Measurements from ENCODE around the gene PCA3.

The PCA3 gene

DNA sequence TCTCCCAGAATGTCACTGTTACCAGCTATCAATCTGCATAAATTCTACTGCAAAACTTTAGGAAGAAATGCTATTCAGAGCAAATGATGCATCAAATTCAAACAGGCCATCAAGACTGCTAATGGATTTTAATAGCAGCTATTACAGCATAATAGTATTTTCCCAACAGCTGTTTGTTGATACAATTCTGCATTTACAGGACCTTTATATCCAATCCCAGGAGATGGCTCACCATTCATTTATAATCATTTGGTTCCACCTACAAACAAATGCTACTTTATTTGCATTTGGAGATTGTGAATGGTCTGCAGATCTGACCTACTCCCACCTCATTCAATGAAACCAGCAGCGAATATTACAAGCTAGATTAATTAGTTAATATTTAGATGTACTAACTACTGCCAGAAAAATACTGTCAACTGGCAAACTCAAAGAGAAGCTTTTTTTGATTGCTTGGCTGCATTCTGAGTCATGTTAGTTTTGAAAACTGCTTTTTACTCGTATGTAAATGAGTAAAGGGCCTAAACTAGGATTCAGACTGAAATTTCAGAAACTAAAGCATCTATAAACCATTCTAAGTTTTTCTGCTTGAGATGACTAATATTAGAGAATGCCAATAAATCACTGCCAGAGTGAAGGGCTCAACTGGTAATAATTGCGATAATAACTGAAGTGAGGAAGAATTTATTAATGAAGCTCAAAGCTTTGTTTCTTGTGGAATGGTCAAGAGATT is 7.1 kb upstream of the PCA3 start:
- no peak for DNase-seq (ENCODE audit: low spot score)

DNA sequence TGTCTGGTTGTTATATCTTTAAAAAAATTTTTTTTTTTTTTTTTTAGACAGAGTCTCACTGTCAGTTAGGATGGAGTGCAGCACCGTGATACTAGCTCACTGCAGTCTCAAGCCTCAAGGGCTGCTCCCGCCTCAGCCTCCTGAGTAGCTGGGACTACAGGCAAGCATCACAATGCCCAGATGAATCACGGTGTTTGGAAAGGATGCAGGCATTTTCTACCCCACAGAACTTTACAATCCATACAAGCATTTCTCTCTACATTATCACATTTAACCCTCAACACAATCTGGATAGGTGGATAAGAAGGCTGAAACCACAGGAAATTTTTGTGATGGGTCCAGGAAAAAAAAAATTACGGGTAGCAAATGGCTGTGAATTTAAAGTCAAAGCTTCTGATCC is 5.8 kb upstream of the PCA3 start:
- DNase-seq (ENCODE audit: low spot score): no peak

DNA sequence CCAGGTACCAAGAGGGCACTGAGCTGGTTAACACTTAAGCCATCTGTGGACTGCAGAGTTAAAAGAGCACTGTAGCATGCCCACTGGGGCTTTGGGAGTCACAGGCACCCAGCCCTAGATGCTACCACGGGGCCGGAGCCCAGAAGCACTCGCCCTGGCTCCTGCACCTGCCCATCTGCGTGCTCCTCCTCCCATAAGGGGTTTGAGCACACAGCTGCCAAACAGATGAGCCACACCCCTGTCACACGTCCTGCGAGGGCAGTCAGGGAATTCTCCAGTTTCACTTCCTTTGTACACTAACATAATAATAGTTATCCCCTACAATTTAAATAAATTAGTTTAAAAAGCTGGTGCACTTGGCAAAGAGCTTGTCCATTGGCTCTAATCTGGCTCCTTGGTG is 4.5 kb upstream of the PCA3 start:
- no peak for DNase-seq (ENCODE audit: low spot score)

DNA sequence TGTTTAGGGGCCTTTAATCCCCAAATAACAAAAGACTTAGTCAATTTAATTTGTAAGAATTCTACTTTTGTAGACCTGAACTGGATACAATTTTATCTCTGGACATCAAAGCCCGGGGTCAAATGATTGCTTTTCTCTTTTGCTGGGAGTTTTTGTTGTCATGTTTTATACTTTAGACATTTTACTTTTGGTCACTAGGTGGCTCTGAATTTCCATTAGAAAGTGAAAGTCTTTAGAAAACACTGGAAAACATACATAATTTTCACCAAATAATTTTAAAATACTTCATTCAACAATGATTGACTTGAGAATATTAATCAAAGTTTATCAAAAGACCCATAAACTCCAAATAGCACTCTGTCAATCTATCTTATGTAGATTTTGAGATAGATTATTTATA is 2.8 kb upstream of the PCA3 start:
- DNase-seq (ENCODE audit: low spot score): no peak

DNA sequence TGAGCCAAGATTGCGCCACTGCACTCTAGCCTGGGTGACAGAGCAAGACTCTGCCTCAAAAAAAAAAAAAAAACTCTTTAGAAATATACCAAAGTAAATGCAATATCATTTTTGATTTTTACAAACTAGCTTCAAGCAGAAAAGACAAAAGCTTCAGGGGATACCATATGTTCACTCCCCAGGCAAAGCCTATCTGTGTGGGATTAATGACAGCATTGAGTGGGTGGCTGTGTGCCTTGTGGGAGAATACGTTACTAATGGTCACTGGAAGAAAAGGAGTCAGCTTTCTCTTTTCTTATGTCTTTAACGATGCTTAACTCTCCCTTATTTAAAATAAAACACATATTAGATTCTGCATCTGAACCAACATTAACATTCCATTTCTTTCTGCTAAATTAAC is 1.9 kb downstream of the PCA3 start:
- peak; percentile 53 for DNase-seq (ENCODE audit: low spot score)

DNA sequence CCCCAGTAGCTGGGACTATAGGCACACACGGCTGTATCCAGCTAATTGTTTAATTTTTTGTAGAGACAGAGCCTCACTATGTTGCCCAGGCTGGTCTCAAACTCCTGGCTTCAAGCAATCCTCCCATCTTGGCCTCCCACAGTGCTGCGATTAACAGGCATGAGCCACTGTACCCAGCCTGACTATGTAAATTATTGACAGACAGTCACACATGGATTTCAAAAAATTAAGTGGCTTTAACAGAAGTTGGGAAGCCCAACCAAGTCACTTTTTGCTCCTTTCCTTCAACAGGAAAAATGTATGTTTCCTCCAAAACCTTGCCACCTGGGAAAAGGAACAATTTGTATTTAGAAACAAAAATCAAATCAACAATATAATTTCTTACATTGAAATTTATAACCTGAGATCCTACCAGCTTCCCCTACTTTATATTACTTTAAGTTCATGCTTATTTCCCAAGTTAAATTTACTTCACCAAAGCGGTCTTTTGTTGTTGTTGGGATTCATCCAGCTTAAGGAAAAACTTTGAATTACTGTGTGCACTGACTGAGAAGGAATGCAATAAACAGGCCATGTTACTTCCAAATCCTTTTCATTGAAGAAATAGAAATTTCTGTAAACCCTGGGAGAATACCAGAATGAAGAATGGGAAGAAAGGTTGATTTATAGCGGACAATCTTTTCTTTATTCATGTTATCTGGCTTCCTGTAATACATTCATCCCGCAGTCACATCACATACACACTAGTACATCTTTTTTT is 8.6 kb downstream of the PCA3 start:
- DNase-seq (ENCODE audit: low spot score): no peak

DNA sequence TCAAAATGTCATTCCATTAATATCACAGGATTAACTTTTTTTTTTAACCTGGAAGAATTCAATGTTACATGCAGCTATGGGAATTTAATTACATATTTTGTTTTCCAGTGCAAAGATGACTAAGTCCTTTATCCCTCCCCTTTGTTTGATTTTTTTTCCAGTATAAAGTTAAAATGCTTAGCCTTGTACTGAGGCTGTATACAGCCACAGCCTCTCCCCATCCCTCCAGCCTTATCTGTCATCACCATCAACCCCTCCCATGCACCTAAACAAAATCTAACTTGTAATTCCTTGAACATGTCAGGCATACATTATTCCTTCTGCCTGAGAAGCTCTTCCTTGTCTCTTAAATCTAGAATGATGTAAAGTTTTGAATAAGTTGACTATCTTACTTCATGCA is 20.6 kb downstream of the PCA3 start:
- DNase-seq (ENCODE audit: low spot score): no peak

DNA sequence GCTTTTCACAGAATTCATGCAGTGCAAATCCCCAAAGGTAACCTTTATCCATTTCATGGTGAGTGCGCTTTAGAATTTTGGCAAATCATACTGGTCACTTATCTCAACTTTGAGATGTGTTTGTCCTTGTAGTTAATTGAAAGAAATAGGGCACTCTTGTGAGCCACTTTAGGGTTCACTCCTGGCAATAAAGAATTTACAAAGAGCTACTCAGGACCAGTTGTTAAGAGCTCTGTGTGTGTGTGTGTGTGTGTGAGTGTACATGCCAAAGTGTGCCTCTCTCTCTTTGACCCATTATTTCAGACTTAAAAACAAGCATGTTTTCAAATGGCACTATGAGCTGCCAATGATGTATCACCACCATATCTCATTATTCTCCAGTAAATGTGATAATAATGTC is 21.3 kb downstream of the PCA3 start:
- no peak for DNase-seq (ENCODE audit: low spot score)

DNA sequence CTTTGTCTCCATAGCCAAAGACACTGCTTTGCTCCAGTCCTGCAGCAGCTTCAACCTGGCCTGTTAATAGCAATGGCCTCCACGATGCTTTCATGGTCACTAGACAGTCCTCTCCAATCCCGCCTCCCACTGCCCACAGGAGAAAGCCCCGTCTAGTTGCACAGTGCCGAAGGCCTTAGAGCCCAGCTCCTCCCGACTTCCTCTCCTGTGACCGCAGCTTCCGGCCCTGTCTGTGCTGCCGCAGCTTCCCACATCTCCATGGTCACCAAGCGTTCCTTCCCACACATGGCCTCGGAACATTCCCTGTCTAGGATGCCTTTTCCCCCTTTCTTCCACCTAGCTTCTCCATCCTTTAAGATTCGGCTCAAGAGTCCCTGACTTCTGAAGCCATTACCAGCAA is 23.4 kb downstream of the PCA3 start:
- DNase-seq (ENCODE audit: low spot score): peak; percentile 25

DNA sequence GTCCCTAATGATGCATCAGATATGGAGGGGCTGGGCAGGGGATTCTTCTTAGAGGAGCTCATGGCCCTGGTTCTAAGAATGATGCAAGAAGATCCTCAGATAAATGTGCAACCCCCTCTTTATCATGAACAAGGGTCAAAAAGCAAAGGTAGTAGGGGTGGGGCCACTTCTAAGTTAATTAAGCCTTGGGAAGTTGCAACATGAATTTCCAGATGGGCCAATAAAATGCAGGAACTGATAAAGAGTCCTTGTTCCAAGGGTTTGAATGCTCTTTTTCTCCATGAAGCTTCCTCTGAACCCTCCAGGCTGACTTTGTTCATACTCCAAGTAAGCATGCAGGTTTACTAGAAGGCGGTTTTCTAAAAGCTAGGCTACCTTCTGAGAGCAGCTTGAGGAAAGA is 25.6 kb downstream of the PCA3 start:
- no peak for DNase-seq (ENCODE audit: low spot score)

DNA sequence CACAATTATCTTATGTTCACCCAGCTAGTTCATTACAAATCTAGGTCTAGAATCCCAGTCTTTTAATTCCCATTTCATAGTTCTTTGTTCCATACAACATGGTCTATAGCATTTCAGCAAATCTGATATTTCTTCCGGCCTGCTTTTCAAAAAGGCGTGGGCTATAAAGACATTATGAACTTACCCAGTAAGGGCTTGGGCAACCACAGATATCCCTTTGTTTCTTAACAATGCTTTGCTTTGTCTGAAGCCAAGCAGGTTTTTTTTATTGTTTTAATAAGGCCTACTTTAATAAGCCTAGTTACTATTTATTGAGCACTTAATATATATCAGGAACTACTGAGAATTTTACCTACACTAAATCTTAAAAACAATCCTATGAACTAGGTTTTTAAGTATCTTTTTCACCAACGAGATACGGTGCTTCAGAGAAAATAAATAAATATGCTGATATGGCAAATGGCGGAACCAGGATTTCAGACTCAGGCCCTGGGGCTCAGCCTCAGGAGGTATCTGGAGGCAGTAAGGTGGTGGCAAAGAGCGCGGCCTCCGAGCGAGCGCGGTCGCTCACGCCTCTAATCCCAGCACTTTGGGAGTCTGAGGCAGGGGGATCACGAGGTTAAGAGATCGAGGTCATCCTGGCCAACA is 29.7 kb downstream of the PCA3 start:
- no peak for DNase-seq (ENCODE audit: low spot score)

DNA sequence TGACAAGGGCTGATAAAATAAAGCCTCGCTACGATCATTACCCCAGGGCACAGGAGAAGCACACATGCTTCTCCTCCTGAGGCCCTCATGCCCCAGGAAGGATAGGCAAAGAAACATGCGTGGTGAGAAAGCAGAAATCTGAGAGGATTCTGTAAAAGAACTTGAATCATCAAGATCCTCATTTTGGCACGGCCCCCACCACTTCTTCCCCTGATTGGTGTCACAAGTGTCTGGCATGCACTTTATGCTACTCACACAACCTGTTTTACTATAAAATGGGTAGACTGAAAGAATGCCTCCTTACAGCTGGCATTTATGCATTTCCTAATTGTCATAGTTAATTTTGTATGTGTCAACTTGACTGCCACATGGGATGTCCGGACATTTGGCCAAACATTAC is 32.1 kb downstream of the PCA3 start:
- DNase-seq (ENCODE audit: low spot score): no peak

DNA sequence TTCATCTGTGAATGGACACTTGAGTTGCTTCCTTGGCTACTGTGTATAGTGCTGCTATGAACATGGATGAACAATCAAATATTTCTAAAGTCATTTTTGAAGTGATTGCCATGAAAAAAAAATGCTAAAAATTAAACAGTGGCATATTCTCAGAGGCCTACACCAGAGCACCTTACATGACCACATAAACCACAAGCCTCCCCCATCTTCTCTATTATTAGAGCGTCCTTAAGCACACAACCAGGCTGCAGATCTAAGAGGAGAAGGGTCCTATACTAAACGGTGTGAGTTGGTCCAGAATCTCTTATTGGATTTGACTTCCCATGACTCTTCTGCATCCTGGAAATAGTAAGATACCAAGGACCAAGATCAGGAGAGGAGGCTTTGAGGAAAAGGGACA is 34.3 kb downstream of the PCA3 start:
- no peak for DNase-seq (ENCODE audit: low spot score)

DNA sequence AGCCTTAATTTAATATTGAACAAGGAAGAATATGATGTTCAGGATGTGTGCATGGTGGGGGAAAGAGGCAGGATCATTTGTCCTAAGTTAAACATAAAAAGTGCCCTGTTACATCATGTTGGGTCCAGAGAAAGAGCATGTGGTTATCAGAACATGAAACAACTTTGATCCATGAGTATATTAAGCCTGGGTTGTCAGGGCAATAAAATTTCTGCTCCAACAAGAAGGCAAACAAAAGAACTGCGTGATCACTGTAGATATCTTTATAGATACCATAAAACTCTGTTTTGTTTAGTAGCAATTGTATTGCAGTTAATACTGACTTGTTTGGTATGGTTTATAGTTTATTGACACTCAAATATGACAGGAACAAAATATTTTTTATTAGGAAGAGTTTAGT is 35.2 kb downstream of the PCA3 start:
- no peak for DNase-seq (ENCODE audit: low spot score)

DNA sequence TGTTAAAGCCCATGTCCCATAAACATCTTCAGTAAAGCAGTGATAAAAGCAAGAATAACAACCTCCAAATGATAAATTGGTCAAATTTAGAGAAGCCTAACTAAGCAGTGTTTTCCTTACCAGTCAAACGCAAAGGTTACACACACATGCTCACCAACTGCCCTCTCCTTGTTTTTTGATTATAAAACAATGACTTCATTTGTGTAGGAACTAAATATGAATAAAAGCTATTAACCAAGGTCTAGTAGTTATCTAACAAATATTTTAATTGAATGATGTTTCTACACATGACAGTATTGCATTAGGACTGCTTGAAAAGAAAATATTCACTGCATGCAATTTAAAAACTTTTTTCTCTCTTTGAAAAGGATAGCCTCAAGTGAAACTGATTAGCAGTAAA is 36.7 kb downstream of the PCA3 start:
- DNase-seq (ENCODE audit: low spot score): no peak

DNA sequence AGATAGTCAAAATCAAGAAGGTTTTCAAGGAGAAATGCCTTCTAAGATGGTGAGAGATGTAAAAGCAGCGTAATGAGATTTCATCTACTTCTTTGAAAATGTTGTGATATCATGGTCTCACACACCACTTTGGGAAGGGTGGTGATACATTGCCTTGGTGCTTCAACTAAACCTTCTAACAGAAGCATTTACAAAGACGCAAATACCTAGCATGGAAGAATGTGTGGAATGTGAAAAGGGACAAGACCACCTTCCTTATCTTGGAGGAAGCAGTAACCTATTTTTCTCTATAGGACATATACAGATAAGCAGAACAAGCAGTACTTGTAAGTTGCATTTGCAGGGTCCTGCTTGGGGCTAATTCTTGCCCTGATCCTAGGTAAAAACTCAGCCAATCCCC is 38.8 kb downstream of the PCA3 start:
- DNase-seq (ENCODE audit: low spot score): no peak

DNA sequence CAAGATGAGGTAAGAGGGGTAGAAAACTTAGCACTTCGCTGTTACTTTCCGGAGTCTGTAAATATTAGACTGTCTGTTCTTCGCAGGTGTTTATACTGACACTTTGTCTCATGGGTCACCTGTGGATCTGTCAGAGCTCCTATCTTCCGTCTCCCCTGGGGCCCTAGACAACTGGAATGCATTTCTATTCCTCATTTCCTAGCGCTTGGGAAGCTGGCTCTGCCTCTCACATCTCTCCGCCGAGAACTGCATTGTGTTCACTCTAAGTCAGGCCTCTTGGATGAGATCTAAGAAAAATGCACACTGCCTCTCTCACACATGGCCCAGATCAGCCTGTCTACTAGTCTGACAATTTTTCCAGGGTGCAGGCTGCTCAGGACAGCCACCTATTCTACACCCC is 39.5 kb downstream of the PCA3 start:
- no peak for DNase-seq (ENCODE audit: low spot score)

DNA sequence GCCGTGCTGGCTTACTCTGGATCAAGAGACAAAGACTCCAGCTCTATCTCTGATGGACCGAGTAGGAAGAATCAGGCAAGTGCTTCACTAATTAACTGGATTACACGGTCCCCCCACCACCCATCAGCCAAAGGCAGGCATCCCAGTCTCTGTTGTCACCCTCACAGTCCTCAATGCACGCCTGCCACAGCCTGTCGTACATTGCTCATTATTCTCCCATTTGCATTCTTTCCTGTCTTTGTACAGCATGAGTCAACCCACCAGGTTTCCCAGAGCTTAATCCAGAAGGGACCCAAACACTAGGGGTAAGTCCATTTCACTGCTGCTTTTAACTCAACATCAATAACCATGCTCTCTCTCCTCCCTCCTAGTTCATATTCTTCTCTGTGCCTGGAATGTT is 44.4 kb downstream of the PCA3 start:
- DNase-seq (ENCODE audit: low spot score): peak; percentile 8

DNA sequence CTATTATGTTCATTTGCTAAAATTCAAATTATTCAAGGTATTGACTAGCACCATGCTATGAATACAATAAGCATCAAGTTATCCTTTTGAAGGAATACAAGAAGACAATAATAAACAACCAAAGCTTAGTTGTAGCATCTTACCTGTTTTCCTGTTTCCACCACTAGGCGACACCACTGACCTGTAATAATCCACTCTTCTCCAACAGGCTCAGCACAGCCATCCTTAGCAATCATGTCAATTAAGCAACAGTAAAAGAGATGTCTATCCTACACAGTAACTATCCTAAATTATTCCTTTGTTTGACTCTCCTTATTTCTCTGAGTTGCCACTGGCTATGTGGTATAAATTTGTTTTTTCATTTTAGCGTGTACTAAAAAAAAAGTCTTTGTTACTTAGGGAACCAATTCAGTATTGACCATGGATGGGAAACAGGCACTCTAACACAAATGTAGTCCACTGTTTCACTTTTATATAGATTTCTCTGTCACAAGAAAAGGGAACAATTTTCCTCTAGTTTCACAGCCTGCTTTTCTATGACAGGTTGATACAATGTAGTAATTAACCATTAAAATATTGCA is 46.2 kb downstream of the PCA3 start:
- DNase-seq (ENCODE audit: low spot score): peak; percentile 85

DNA sequence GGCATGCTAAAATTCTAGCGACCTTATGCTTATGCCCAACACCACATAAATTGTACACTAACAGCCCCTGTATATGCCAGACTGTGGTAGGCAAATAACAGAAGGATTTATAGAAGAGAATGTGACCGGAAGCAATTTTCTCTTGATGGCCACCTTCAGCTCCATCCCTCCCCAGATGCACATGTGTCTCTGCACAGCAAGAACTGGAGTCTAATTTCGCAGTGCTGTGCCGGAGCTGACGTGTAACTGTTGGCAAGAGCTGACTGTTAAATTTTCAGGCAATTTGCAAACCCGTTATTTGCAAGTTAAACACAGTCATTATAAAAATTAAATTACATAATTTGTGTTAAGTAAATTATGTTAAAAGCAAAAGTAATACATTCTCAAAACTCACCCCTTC is 48.4 kb downstream of the PCA3 start:
- DNase-seq (ENCODE audit: low spot score): no peak

DNA sequence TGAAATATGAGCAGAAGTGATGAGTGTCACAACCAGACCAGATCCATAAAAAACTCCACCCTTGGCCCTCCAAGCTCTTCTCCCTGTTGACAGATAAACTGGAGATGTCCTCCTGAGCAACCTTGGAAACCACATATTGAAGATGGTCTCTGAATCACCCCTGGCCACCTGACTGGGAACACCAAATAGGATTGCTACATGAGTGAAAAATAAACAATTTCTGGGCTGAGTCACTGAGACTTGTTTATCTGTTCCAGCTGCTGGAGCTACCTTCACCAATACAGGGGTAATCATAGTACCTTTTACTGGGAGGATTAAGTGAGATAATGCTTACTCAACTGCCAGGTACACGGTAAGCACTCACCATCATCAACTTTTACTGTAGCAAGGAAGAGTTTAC is 53.3 kb downstream of the PCA3 start:
- DNase-seq (ENCODE audit: low spot score): no peak

DNA sequence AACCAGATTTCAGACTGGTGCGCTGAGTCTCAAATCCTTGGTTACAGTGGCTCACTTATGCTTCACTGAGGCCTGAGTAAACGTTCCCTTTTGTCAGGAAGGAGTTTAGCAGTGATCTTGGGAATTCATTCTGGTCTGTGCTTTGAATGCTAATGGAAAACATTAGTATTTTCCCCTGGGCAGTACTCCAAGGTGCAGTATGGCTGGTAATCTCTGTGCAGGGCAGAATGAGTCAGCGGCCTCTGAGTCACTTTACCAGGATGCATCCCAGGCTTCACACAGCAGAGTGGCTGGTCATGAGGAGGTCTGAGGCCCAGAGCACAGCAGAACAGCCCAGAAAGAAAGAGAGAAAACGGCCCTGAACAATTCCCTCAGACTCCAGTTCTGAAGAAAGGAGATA is 54.0 kb downstream of the PCA3 start:
- DNase-seq (ENCODE audit: low spot score): peak; percentile 74

DNA sequence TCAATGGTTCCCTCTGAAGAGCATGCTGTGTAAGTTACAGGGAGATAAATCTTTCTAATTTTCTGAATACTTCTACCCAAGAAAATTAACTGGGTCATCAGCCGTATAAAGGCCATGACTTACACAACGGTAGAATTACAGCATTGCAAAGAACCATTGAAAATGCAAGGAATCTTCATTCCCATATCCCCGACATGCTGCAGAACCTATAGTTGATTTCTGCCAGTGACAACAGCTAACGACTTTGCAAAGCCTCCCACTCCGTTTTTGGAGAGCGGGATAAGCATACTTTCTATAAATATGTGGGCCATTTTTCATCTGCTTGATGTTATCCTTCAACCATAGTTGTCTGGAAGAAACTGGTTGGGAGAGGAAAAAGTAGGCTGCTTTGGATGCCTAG is 56.2 kb downstream of the PCA3 start:
- DNase-seq (ENCODE audit: low spot score): no peak
